Measurements from ENCODE around the gene PARP6. TPM values are rescaled to one million over a fixed set of nuclear protein-coding genes. Genes with fewer than 3 reads are reported as not detected.

Gene PARP6, protein sequence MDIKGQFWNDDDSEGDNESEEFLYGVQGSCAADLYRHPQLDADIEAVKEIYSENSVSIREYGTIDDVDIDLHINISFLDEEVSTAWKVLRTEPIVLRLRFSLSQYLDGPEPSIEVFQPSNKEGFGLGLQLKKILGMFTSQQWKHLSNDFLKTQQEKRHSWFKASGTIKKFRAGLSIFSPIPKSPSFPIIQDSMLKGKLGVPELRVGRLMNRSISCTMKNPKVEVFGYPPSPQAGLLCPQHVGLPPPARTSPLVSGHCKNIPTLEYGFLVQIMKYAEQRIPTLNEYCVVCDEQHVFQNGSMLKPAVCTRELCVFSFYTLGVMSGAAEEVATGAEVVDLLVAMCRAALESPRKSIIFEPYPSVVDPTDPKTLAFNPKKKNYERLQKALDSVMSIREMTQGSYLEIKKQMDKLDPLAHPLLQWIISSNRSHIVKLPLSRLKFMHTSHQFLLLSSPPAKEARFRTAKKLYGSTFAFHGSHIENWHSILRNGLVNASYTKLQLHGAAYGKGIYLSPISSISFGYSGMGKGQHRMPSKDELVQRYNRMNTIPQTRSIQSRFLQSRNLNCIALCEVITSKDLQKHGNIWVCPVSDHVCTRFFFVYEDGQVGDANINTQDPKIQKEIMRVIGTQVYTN
- 48.8 to 66.0 TPM (median 65.6 TPM) in 5 replicates for total RNA-seq (2022; extraction: Qiagen RNA extraction)

GRCh38 chr15:72272213-72272996 lies at the start of gene PARP6:
TSS of gene PARP6 (minus strand) at chr15:72272554. CDS start at chr15:72267477, 5,077 bp downstream.

GRCh38 chr15:72319985-72320671 lies 47.8 kb upstream of the PARP6 start, which contains the start of gene CELF6:
TSS of gene CELF6 (minus strand) at chr15:72320157. CDS start at chr15:72319874, 283 bp downstream.

DNA sequence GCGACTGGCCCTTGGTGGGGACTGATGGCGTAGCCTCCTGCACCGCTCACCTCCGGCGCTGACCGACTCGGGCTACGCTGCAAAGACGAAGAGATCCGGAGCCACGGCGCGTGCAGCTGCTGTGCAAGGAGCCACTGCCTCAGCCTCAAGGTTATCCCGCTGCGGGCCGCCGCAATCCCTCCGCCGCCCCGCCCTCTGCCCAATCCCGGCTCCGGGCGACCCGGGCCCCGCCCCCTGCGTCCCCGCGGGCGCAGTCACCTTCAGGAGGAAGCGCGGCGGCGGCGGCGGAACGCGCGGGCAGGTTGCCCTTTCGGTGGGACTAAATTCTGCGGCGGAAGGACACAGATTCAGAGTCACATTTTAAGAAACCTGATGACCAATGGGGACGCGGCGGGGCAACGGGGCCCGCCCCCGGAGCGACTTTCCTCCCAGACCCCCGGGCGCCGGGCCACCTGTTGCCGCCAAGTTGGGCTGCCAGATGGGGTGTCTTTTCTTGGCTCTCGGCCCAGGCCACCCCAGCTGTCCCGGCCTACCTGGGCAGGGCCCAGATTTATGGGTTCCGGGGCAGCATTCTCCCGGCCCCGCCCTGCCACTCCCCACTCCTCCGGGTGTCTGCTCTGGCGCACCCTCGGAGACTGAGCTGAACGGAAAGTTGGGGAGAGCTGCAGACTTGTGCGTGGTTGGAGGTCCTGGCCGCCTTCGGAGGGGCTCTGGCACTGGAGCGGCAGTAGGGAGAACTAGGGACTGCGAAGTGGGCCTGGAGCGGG lies 41.1 kb downstream of the PARP6 start, which contains the start of gene PKM:
Gene PKM, minus strand, starts transcription at position 125 of the 767 bp plus-strand sequence. CDS start 12,093 bp downstream, outside the sequence.

GRCh38 chr15:72197460-72198355 lies 74.6 kb downstream of the PARP6 start, which contains the start of gene GRAMD2A:
TSS of gene GRAMD2A (minus strand) at chr15:72197787.

Other genes starting within 250 kb of the PARP6 start
- gene MYO9A, start 154.4 kb downstream of the PARP6 start, total RNA-seq (2022; extraction: Qiagen RNA extraction), result 6.8 to 10.3 TPM (median 8.7 TPM) in 5 replicates
- gene SENP8, start 154.2 kb downstream of the PARP6 start, total RNA-seq (2022; extraction: Qiagen RNA extraction), result 1.7 to 2.1 TPM (median 1.8 TPM) in 5 replicates
- 0.06 TPM in 1 of 5 replicates, not detected in the others for gene GRAMD2A, start 74.8 kb downstream of the PARP6 start, total RNA-seq (2022; extraction: Qiagen RNA extraction)
- gene PKM, start 41.4 kb downstream of the PARP6 start, total RNA-seq (2022; extraction: Qiagen RNA extraction), result 3,236 to 3,629 TPM (median 3,548 TPM) in 5 replicates
- 0.13 to 0.18 TPM (median 0.16 TPM) in 5 replicates for gene CELF6, start 47.6 kb upstream of the PARP6 start, total RNA-seq (2022; extraction: Qiagen RNA extraction)
- 137 to 163 TPM (median 156 TPM) in 5 replicates for gene HEXA, start 103.5 kb upstream of the PARP6 start, total RNA-seq (2022; extraction: Qiagen RNA extraction)
- not detected in 5 replicates for gene TMEM202, start 125.8 kb upstream of the PARP6 start, total RNA-seq (2022; extraction: Qiagen RNA extraction)
- 49.4 to 79.7 TPM (median 74.9 TPM) in 5 replicates for gene ARIH1, start 201.8 kb upstream of the PARP6 start, total RNA-seq (2022; extraction: Qiagen RNA extraction)

Measured in A549 treated with CORT108297 at 1 μM for 4 hours (cell line).